GM12873 (cell line): Measurements from ENCODE around the gene DNM1.

Experiments
- CTCF ChIP-seq: IDR thresholded peaks from 2 replicates; pipeline ENCODE4 v1.5.1; 2012; ENCODE audit warnings: low read depth, mild to moderate bottlenecking, moderate library complexity, low read length, control low read depth; ENCODE audit not compliant: insufficient read depth; ENCODE audit errors: missing control alignments

Gene DNM1

GRCh38 chr9:128178806-128179431, 24.3 kb upstream of the DNM1 start:
- TF ChIP-seq CTCF = no peak

- no peak for TF ChIP-seq CTCF
Observed at GRCh38 chr9:128180001-128180400, 23.2 kb upstream of the DNM1 start.

- no peak for TF ChIP-seq CTCF
Observed at GRCh38 chr9:128180447-128180846, 22.7 kb upstream of the DNM1 start.

DNA sequence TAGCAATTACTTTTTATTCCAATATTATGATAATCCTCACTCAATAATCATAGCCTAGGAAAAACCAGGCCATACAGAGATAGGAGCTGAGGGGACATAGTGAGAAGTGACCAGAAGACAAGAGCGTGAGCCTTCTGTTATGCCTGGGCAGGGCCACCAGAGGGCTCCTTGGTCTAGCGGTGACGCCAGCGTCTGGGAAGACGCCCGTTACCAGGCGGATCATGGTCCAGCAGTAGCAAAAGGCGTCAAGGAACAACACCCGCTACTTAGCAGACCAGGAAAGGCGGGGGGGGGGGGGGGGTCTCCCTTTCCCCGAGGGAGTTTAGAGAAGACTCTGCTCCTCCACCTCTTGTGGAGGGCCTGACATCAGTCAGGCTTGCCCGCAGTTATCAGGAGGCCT, 21.7 kb upstream of the DNM1 start:
- TF ChIP-seq CTCF = peak; percentile 32

DNA sequence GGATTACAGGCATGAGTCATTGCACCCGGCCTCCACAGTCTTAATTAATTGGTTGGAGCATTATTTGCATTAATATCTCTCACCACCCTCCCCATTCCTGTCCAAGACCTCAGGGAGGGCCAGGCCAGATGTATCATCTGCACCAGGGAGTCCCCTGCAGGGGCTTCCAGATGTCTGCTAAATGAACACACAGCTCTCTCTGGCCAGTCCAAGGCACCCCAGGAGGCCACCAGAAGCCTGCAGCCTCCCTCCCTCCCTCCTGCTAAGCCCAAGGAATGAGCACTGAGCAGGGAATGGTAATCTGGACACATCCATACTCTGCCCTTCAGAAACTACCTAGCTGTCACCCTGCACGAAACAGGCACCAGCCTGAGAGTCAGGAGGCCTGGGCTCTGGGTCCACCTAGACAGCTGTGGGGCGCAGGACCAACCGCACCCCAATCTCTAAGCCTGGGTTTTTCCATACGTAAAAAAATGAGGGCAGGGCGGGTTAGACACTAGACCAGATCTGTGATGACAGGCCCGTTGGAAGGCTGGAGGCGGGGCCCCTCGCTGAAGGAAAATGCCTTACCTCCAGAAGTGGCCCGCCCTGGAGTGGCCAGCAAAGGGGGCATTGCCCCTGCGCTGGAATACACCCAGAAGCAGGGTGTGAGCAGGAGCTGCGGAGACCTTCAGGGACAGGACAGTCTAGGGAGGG, 20.1 kb upstream of the DNM1 start:
- TF ChIP-seq CTCF = no peak

- TF ChIP-seq CTCF = no peak
Observed at GRCh38 chr9:128185979-128186965, 16.9 kb upstream of the DNM1 start.

DNA sequence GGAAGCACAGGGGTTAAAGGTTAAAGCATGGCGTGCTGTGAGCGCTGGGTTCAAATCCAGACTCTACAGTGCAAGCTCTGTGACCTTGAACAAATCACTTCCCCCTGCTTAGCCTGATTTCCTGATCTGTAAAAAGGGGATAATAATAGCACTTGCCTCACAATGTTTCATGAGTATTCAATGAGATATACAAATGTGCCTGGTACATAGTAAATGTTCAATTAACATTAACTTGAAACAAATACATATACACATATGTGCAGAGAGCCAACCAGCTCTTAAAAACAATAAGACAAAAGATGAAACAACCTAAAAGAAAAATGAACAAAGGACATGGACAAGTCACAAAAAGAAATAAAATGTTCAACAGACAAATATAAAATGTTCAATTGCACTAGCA, 15.8 kb upstream of the DNM1 start:
- no peak for TF ChIP-seq CTCF
